ENCODE data around the gene LATS1. TPM values are rescaled to one million over a fixed set of nuclear protein-coding genes. Genes with fewer than 3 reads are reported as not detected.
"Not testable (repeated sequence)": the region's sequence is repeated elsewhere in the genome, so short reads cannot be mapped to it uniquely, and the experiment has no call there.

The LATS1 gene
- total RNA-seq, 1 donor from 2014 or later, result 27.9 TPM

- Histone ChIP-seq H3K9ac (ENCODE audit: low read length) (no peak overlapping the region), H3K9me3 (ENCODE audit: insufficient read depth, low read depth, low read length) (no peaks in the 10 kb centered on the region), H2AFZ (ENCODE audit: low read depth, low read length) (no peak overlapping the region), H3K4me1 (ENCODE audit: insufficient read depth, low read length) (no peaks in the 10 kb centered on the region), H3K4me3 (ENCODE audit: insufficient read depth, low read depth, low read length) (no peak overlapping the region), H3K4me2 (ENCODE audit: low read length) (no peak overlapping the region), H3K79me2 (ENCODE audit: insufficient read depth, low read length) (peaks cover 96% of the 10 kb centered on the region), H3K27ac (ENCODE audit: low read depth, low read length) (no peak overlapping the region), H3K27me3 (ENCODE audit: insufficient read depth, low read length) (no peaks in the 10 kb centered on the region), H4K20me1 (ENCODE audit: insufficient read depth, low read length) (peaks cover 64% of the 10 kb centered on the region), H3K36me3 (ENCODE audit: insufficient read depth, low read length) (no peaks in the 10 kb centered on the region)
- Mint-ChIP-seq H3K9me3 (ENCODE audit: unreplicated experiment) (no peaks in the 10 kb centered on the region), H3K36me3 (ENCODE audit: low read depth, unreplicated experiment) (peaks cover 4% of the 10 kb centered on the region), H3K27me3 (ENCODE audit: low read depth, unreplicated experiment) (no peaks in the 10 kb centered on the region), H3K27ac (ENCODE audit: unreplicated experiment) (no peak overlapping the region), H3K4me1 (ENCODE audit: low read depth, unreplicated experiment) (peaks cover 4% of the 10 kb centered on the region), H3K4me3 (ENCODE audit: unreplicated experiment) (no peak overlapping the region)
- no peak for TF ChIP-seq EZH2 (IDR thresholded peaks at IDR 0.05; ENCODE audit: insufficient read depth, low read length)
- TF ChIP-seq CTCF (IDR thresholded peaks at IDR 0.05; ENCODE audit: insufficient read depth, low read depth, low read length), result no peak
- FAIRE-seq (no peak), DNase-seq (ENCODE audit: low read depth) (no peak)
These were observed 37.7 kb upstream of the LATS1 start for GRCh38 chr6:149755300-149756260.

- no peaks in the 10 kb centered on the region for H3K27me3 Mint-ChIP-seq (ENCODE audit: low read depth, unreplicated experiment)
- peaks cover 6% of the 10 kb centered on the region for H3K4me1 Mint-ChIP-seq (ENCODE audit: low read depth, unreplicated experiment)
- H3K4me3 Mint-ChIP-seq (ENCODE audit: unreplicated experiment), result no peak overlapping the region
- no peaks in the 10 kb centered on the region for H3K9me3 Mint-ChIP-seq (ENCODE audit: unreplicated experiment)
- no peak overlapping the region for H3K9ac ChIP-seq (ENCODE audit: low read length)
- no peaks in the 10 kb centered on the region for H3K36me3 ChIP-seq (ENCODE audit: insufficient read depth, low read length)
- no peak overlapping the region for H3K4me3 ChIP-seq (ENCODE audit: insufficient read depth, low read depth, low read length)
- peaks cover 61% of the 10 kb centered on the region for H4K20me1 ChIP-seq (ENCODE audit: insufficient read depth, low read length)
- no peak for DNase-seq (ENCODE audit: low read depth)
- H3K36me3 Mint-ChIP-seq (ENCODE audit: low read depth, unreplicated experiment), result no peaks in the 10 kb centered on the region
- no peak for TF ChIP-seq EZH2 (IDR thresholded peaks at IDR 0.05; ENCODE audit: insufficient read depth, low read length)
- TF ChIP-seq CTCF (IDR thresholded peaks at IDR 0.05; ENCODE audit: insufficient read depth, low read depth, low read length), result no peak
- no peak overlapping the region for H3K4me2 ChIP-seq (ENCODE audit: low read length)
- H3K4me1 ChIP-seq (ENCODE audit: insufficient read depth, low read length), result no peaks in the 10 kb centered on the region
- no peaks in the 10 kb centered on the region for H3K9me3 ChIP-seq (ENCODE audit: insufficient read depth, low read depth, low read length)
- no peaks in the 10 kb centered on the region for H3K27me3 ChIP-seq (ENCODE audit: insufficient read depth, low read length)
- H3K27ac ChIP-seq (ENCODE audit: low read depth, low read length), result no peak overlapping the region
- no peak overlapping the region for H3K27ac Mint-ChIP-seq (ENCODE audit: unreplicated experiment)
- FAIRE-seq, result no peak
- H2AFZ ChIP-seq (ENCODE audit: low read depth, low read length), result no peak overlapping the region
- peaks cover 97% of the 10 kb centered on the region for H3K79me2 ChIP-seq (ENCODE audit: insufficient read depth, low read length)
These were observed 36.6 kb upstream of the LATS1 start for GRCh38 chr6:149754548-149754947.

- H3K4me3 ChIP-seq (ENCODE audit: insufficient read depth, low read depth, low read length); H3K4me1 ChIP-seq (ENCODE audit: insufficient read depth, low read length); H3K27ac Mint-ChIP-seq (ENCODE audit: unreplicated experiment); H3K27ac ChIP-seq (ENCODE audit: low read depth, low read length); H3K9me3 Mint-ChIP-seq (ENCODE audit: unreplicated experiment); H3K9ac ChIP-seq (ENCODE audit: low read length); H3K36me3 Mint-ChIP-seq (ENCODE audit: low read depth, unreplicated experiment); H3K4me2 ChIP-seq (ENCODE audit: low read length); H3K36me3 ChIP-seq (ENCODE audit: insufficient read depth, low read length); H3K27me3 Mint-ChIP-seq (ENCODE audit: low read depth, unreplicated experiment); H2AFZ ChIP-seq (ENCODE audit: low read depth, low read length); H3K9me3 ChIP-seq (ENCODE audit: insufficient read depth, low read depth, low read length); H3K4me3 Mint-ChIP-seq (ENCODE audit: unreplicated experiment); DNase-seq (ENCODE audit: low read depth); H3K27me3 ChIP-seq (ENCODE audit: insufficient read depth, low read length); FAIRE-seq; H3K4me1 Mint-ChIP-seq (ENCODE audit: low read depth, unreplicated experiment): not testable (repeated sequence)
- Histone ChIP-seq H4K20me1 (ENCODE audit: insufficient read depth, low read length) (peaks cover 61% of the 10 kb centered on the region), H3K79me2 (ENCODE audit: insufficient read depth, low read length) (peaks cover 86% of the 10 kb centered on the region)
These were observed 35.4 kb upstream of the LATS1 start for GRCh38 chr6:149753374-149753637.
